HL-60/S4 treated with retinoic acid at 250 ng/mL for 4 days and 3 days (cell line): Measurements from ENCODE around the gene VGLL2.
"Not testable (repeated sequence)": the region's sequence is repeated elsewhere in the genome, so short reads cannot be mapped to it uniquely, and the experiment has no call there.

Experiments used
- in situ Hi-C: fragments of 300-500 bp; cut with MboI; formaldehyde crosslinking; loops from 2 replicates; pipeline ENCODE4 v1.7.0; 2022; ENCODE audit warnings: low sequenced_read_pairs

VGLL2 gene

GRCh38 chr6:117265410-117266256, at the start of gene VGLL2:
Gene VGLL2 (plus strand): TSS chr6:117265558. CDS start chr6:117265764, 206 bp downstream.
- in situ Hi-C loops = no loop called here

GRCh38 chr6:117222861-117223260, 42.5 kb upstream of the VGLL2 start:
- in situ Hi-C loops = no loop called here

GRCh38 chr6:117226778-117227177, 38.6 kb upstream of the VGLL2 start:
- in situ Hi-C loops = no loop called here

- in situ Hi-C loops = no loop called here
These were observed 38.0 kb upstream of the VGLL2 start for GRCh38 chr6:117227245-117227962.

- in situ Hi-C loops = no loop called here
These were observed 37.2 kb upstream of the VGLL2 start for GRCh38 chr6:117228202-117228601.

GRCh38 chr6:117229870-117230269, 35.5 kb upstream of the VGLL2 start:
- in situ Hi-C loops = no loop called here

- in situ Hi-C loops = no loop called here
These were observed 33.9 kb upstream of the VGLL2 start for GRCh38 chr6:117231466-117231865.

GRCh38 chr6:117232196-117232595, 33.2 kb upstream of the VGLL2 start:
- in situ Hi-C loops = no loop called here

- in situ Hi-C loops = no loop called here
These were observed 32.2 kb upstream of the VGLL2 start for GRCh38 chr6:117233145-117233544.

GRCh38 chr6:117237561-117237960, 27.8 kb upstream of the VGLL2 start:
- in situ Hi-C loops = no loop called here

GRCh38 chr6:117244571-117244970, 20.8 kb upstream of the VGLL2 start:
- in situ Hi-C loops = not testable (repeated sequence)

GRCh38 chr6:117244979-117245378, 20.4 kb upstream of the VGLL2 start:
- in situ Hi-C loops = not testable (repeated sequence)

- in situ Hi-C loops = no loop called here
These were observed 11.6 kb upstream of the VGLL2 start for GRCh38 chr6:117253785-117254184.

- in situ Hi-C loops = no loop called here
These were observed 2.6 kb upstream of the VGLL2 start for GRCh38 chr6:117262799-117263198.

- in situ Hi-C loops = no loop called here
These were observed 1.9 kb upstream of the VGLL2 start for GRCh38 chr6:117263353-117263927.

GRCh38 chr6:117264369-117264691, 1.0 kb upstream of the VGLL2 start:
- in situ Hi-C loops = no loop called here

- in situ Hi-C loops = no loop called here
These were observed 507 bp upstream of the VGLL2 start for GRCh38 chr6:117264692-117265409.

GRCh38 chr6:117266257-117267053, 1.1 kb downstream of the VGLL2 start:
- in situ Hi-C loops = no loop called here

- in situ Hi-C loops = no loop called here
These were observed 1.6 kb downstream of the VGLL2 start for GRCh38 chr6:117267054-117267347.

GRCh38 chr6:117267766-117268534, 2.6 kb downstream of the VGLL2 start:
- in situ Hi-C loops = no loop called here
